GM23248 (cell line): Measurements from ENCODE around the gene TBC1D1. TPM values are rescaled to one million over a fixed set of nuclear protein-coding genes. Genes with fewer than 3 reads are reported as not detected.

Experiments
- DNase-seq: peaks from one replicate; pipeline ENCODE4 v3.0.0-alpha.2; 2015
- H2AFZ ChIP-seq: fragments of 200-600 bp; sonication (generic); 2 replicates; pipeline ENCODE4 v1.6.1; 2016; ENCODE audit warnings: antibody characterized with exemption
- H3F3A ChIP-seq: fragments of 200-600 bp; sonication (generic); 2 replicates; pipeline ENCODE4 v1.6.1; 2016; ENCODE audit warnings: mild to moderate bottlenecking, antibody characterized with exemption, mixed run types; ENCODE audit not compliant: insufficient read depth
- H3K27ac ChIP-seq: fragments of 200-600 bp; sonication (generic); 2 replicates; pipeline ENCODE4 v1.5.1; 2016; ENCODE audit warnings: mild to moderate bottlenecking
- H3K27me3 ChIP-seq: fragments of 200-600 bp; sonication (generic); replicated peaks from 2 replicates; pipeline ENCODE4 v1.6.1; 2016; ENCODE audit warnings: mild to moderate bottlenecking; ENCODE audit not compliant: insufficient read depth
- H3K36me3 ChIP-seq: fragments of 200-600 bp; sonication (generic); 2 replicates; pipeline ENCODE4 v1.6.1; 2016; ENCODE audit warnings: low read depth, mild to moderate bottlenecking
- H3K4me1 ChIP-seq: fragments of 200-600 bp; sonication (generic); 2 replicates; pipeline ENCODE4 v1.6.1; 2016; ENCODE audit warnings: mild to moderate bottlenecking; ENCODE audit not compliant: insufficient read depth
- H3K4me2 ChIP-seq: fragments of 200-600 bp; sonication (generic); one replicate; pipeline ENCODE4 v1.6.1; 2016; ENCODE audit warnings: mild to moderate bottlenecking; ENCODE audit not compliant: unreplicated experiment
- H3K4me3 ChIP-seq: fragments of 200-600 bp; sonication (generic); 2 replicates; pipeline ENCODE4 v1.5.1; 2016; ENCODE audit warnings: mild to moderate bottlenecking
- H3K79me2 ChIP-seq: fragments of 200-600 bp; sonication (generic); 2 replicates; pipeline ENCODE4 v1.6.1; 2016; ENCODE audit warnings: mild to moderate bottlenecking; ENCODE audit not compliant: insufficient read depth
- H3K9ac ChIP-seq: fragments of 200-600 bp; sonication (generic); 2 replicates; pipeline ENCODE4 v1.6.1; 2016; ENCODE audit warnings: mild to moderate bottlenecking
- H3K9me2 ChIP-seq: fragments of 200-600 bp; sonication (generic); 2 replicates; pipeline ENCODE4 v1.6.1; 2016; ENCODE audit warnings: mixed run types, mild to moderate bottlenecking, moderate library complexity; ENCODE audit not compliant: insufficient read depth
- H3K9me3 ChIP-seq: fragments of 200-600 bp; sonication (generic); one replicate; pipeline ENCODE4 v1.6.1; 2017; ENCODE audit warnings: low read depth
- H4K20me1 ChIP-seq: fragments of 200-600 bp; sonication (generic); 2 replicates; pipeline ENCODE4 v1.6.0; 2016; ENCODE audit not compliant: insufficient read depth
- EZH2 ChIP-seq: fragments of 200-600 bp; sonication (generic); IDR thresholded peaks from 2 replicates; pipeline ENCODE4 v1.6.1; 2018; ENCODE audit warnings: antibody characterized with exemption, mild to moderate bottlenecking; ENCODE audit not compliant: insufficient read depth, poor library complexity, severe bottlenecking
- EZH2phosphoT487 ChIP-seq: fragments of 200-600 bp; sonication (generic); IDR thresholded peaks from 2 replicates; pipeline ENCODE4 v1.6.1; 2018; ENCODE audit warnings: antibody characterized with exemption, moderate library complexity, mild to moderate bottlenecking, low read depth; ENCODE audit not compliant: insufficient read depth
- WGBS, 2 experiments: methylation state at CpG; one replicate each; pipeline ENCODE4 v1.1.6; 2015 to 2017; ENCODE audit warnings: low lambda C conversion rate in 2 of 2, low coverage in 1 of 2; ENCODE audit errors: missing lambda C conversion rate in 2 of 2; 5-methylcytosine and 5-hydroxymethylcytosine counted together
- in situ Hi-C: fragments of 300-500 bp; cut with MboI; formaldehyde crosslinking; loops from 2 replicates; pipeline ENCODE4 v1.15.0; 2020
- polyA plus RNA-seq: library from polyadenylated mRNA; unstranded; fragments of >200 nt; fragmentation: Nextera tagmentation; extraction: Ambion mirVana; gene quantifications from 2 replicates; pipeline ENCODE4 v1.2.1, GENCODE V29; 2016
- total RNA-seq: library from RNA; depleted of rRNA; stranded (reverse); fragments of >200 nt; shearing (Covaris generic); gene quantifications from 2 replicates; pipeline ENCODE4 v1.2.3, GENCODE V29; 2014

The TBC1D1 gene
- total and polyA plus RNA-seq, 2 experiments from 2014 or later, result 12.4 to 34.6 TPM

- Histone ChIP-seq H3K79me2 (no peaks in the 10 kb centered on the region), H3K9me3 (no peaks in the 10 kb centered on the region), H3K27ac (no peak overlapping the region), H2AFZ (no peak overlapping the region), H3K4me3 (no peak overlapping the region), H3K27me3 (peaks cover 8% of the 10 kb centered on the region; the same call in 1 of the 2 replicates), H3F3A (no peaks in the 10 kb centered on the region), H3K4me2 (no peak overlapping the region), H3K4me1 (no peaks in the 10 kb centered on the region), H4K20me1 (no peaks in the 10 kb centered on the region), H3K36me3 (no peaks in the 10 kb centered on the region), H3K9me2 (no peaks in the 10 kb centered on the region), H3K9ac (no peak overlapping the region)
- DNase-seq, result no peak
- in situ Hi-C loops, result no loop called here
- 32 to 45% methylated on average over 3 of the region's 3 CpGs for WGBS, 2 experiments
- TF ChIP-seq EZH2, result no peak
- TF ChIP-seq EZH2phosphoT487, result no peak
Observed at GRCh38 chr4:37934609-37935008, 43.7 kb downstream of the TBC1D1 start.

GRCh38 chr4:37935026-37935425 lies 44.1 kb downstream of the TBC1D1 start:
- in situ Hi-C loops, result no loop called here
- H3K4me1 ChIP-seq, result no peaks in the 10 kb centered on the region
- no peak overlapping the region for H3K27ac ChIP-seq
- H3K9ac ChIP-seq, result no peak overlapping the region
- H3K9me2 ChIP-seq, result no peaks in the 10 kb centered on the region
- H3K36me3 ChIP-seq, result no peaks in the 10 kb centered on the region
- no peaks in the 10 kb centered on the region for H3F3A ChIP-seq
- no peak overlapping the region for H2AFZ ChIP-seq
- no peaks in the 10 kb centered on the region for H3K79me2 ChIP-seq
- no peaks in the 10 kb centered on the region for H3K9me3 ChIP-seq
- 53 to 62% methylated on average over 4 of the region's 4 CpGs for WGBS, 2 experiments
- DNase-seq, result no peak
- no peak overlapping the region for H3K4me3 ChIP-seq
- H3K4me2 ChIP-seq, result no peak overlapping the region
- peaks cover 4% of the 10 kb centered on the region; the same call in 1 of the 2 replicates for H3K27me3 ChIP-seq
- no peak for TF ChIP-seq EZH2
- no peak for TF ChIP-seq EZH2phosphoT487
- no peaks in the 10 kb centered on the region for H4K20me1 ChIP-seq

- Histone ChIP-seq H3K9me2 (no peaks in the 10 kb centered on the region), H3F3A (no peaks in the 10 kb centered on the region), H2AFZ (no peak overlapping the region), H3K79me2 (no peaks in the 10 kb centered on the region), H3K9ac (no peak overlapping the region), H3K27me3 (no peaks in the 10 kb centered on the region; the same call in 1 of the 2 replicates), H3K27ac (no peak overlapping the region), H3K9me3 (no peaks in the 10 kb centered on the region), H4K20me1 (no peaks in the 10 kb centered on the region), H3K4me3 (no peak overlapping the region), H3K4me2 (no peak overlapping the region), H3K36me3 (no peaks in the 10 kb centered on the region), H3K4me1 (no peaks in the 10 kb centered on the region)
- no peak for DNase-seq
- TF ChIP-seq EZH2, result no peak
- TF ChIP-seq EZH2phosphoT487, result no peak
- in situ Hi-C loops, result no loop called here
- WGBS, 2 experiments, result 19 to 25% methylated on average over 7 of the region's 7 CpGs
Observed at GRCh38 chr4:37936889-37937498, 46.1 kb downstream of the TBC1D1 start.

GRCh38 chr4:37938208-37938607 lies 47.3 kb downstream of the TBC1D1 start:
- in situ Hi-C loops, result no loop called here
- Histone ChIP-seq H3K79me2 (no peaks in the 10 kb centered on the region), H3K36me3 (no peaks in the 10 kb centered on the region), H3K4me1 (no peaks in the 10 kb centered on the region), H3F3A (no peaks in the 10 kb centered on the region), H4K20me1 (no peaks in the 10 kb centered on the region), H3K9me2 (no peaks in the 10 kb centered on the region), H2AFZ (no peak overlapping the region), H3K27me3 (no peaks in the 10 kb centered on the region; the same call in 1 of the 2 replicates), H3K4me2 (no peak overlapping the region), H3K9me3 (no peaks in the 10 kb centered on the region), H3K9ac (no peak overlapping the region), H3K27ac (no peak overlapping the region), H3K4me3 (no peak overlapping the region)
- no peak for TF ChIP-seq EZH2
- no peak for TF ChIP-seq EZH2phosphoT487
- no peak for DNase-seq
- 52 to 65% methylated on average over 3 of the region's 3 CpGs for WGBS, 2 experiments
